Measurements from ENCODE around the gene AOX1. TPM values are rescaled to one million over a fixed set of nuclear protein-coding genes. Genes with fewer than 3 reads are reported as not detected.

Gene AOX1
- total RNA-seq, 4 donors from 2014 or later = 87.3 to 221 (median 135) TPM

DNA sequence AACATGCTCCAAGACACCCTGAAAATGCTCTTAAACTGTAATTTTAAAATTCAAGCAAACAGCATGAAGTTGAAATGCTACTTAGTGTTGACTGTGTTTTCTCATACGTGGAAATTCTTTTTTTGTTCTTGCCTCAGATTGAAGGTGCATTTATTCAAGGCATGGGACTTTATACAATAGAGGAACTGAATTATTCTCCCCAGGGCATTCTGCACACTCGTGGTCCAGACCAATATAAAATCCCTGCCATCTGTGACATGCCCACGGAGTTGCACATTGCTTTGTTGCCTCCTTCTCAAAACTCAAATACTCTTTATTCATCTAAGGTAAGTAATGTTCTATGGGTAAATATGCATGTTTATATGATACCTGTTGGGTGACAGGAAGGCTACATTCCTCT is 82.7 kb downstream of the AOX1 start:
- Histone ChIP-seq H3K4me3 (no peak overlapping the region), H3K27me3 (no peaks in the 10 kb centered on the region), H3K9me3 (no peaks in the 10 kb centered on the region), H3K27ac (no peak overlapping the region), H3K36me3 (peaks cover 0 to 23% (median 0%) of the 10 kb centered on the region in 3 donors), H3K4me1 (no peaks in the 10 kb centered on the region)
- no peak for DNase-seq (ENCODE audit: low spot score in 2 of 2)
- no peak for TF ChIP-seq EP300 (IDR thresholded peaks at IDR 0.05)
- 72 to 73% methylated on average over 3 of the region's 3 CpGs for WGBS, 2 donors

DNA sequence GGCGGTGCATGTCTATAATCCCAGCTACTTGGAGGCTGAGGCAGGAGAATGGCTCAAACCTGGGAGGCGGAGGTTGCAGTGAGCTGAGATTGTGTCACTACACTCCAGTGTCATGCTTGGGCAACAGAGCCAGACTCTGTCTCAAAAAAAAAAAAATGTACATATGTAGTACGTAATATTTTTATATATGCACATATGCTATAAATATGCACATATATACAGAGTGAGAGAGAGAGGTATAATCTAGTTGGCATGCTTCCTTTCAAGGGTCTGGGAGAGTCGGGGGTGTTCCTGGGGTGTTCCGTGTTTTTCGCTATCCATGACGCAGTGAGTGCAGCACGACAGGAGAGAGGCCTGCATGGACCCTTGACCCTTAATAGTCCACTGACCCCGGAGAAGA is 83.5 kb downstream of the AOX1 start:
- H3K27me3 ChIP-seq = no peaks in the 10 kb centered on the region
- H3K27ac ChIP-seq = no peak overlapping the region
- 89 to 90% methylated on average over 9 of the region's 9 CpGs for WGBS, 2 donors
- H3K36me3 ChIP-seq = peaks cover 0 to 23% (median 0%) of the 10 kb centered on the region in 3 donors
- H3K4me3 ChIP-seq = no peak overlapping the region
- no peaks in the 10 kb centered on the region for H3K4me1 ChIP-seq
- TF ChIP-seq EP300 (IDR thresholded peaks at IDR 0.05) (no peak), POLR2A (IDR thresholded peaks at IDR 0.05) (no peak)
- TF ChIP-seq, protein P1, sequence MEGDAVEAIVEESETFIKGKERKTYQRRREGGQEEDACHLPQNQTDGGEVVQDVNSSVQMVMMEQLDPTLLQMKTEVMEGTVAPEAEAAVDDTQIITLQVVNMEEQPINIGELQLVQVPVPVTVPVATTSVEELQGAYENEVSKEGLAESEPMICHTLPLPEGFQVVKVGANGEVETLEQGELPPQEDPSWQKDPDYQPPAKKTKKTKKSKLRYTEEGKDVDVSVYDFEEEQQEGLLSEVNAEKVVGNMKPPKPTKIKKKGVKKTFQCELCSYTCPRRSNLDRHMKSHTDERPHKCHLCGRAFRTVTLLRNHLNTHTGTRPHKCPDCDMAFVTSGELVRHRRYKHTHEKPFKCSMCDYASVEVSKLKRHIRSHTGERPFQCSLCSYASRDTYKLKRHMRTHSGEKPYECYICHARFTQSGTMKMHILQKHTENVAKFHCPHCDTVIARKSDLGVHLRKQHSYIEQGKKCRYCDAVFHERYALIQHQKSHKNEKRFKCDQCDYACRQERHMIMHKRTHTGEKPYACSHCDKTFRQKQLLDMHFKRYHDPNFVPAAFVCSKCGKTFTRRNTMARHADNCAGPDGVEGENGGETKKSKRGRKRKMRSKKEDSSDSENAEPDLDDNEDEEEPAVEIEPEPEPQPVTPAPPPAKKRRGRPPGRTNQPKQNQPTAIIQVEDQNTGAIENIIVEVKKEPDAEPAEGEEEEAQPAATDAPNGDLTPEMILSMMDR (IDR thresholded peaks at IDR 0.05) = no peak
- no peak for DNase-seq (ENCODE audit: low spot score in 2 of 2)
- H3K9me3 ChIP-seq = no peaks in the 10 kb centered on the region

DNA sequence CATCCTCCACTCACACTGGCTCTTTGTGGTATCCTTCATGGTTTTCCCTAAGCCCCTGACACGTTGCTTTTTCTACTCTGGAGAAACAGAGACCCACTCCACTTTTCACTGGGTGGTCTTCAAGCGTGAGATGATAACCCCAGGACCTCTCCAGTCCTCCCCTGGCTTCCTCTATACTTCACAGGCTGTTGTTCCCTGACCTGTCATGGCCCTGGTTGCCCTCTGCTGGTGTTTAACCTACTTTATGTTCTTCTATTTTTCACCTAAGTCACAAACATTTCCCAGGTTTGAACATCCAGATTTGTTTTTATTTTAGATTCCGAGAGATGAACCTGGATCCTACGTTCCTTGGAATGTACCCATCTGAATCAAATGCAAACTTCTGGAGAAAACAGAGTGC is 84.5 kb downstream of the AOX1 start:
- H3K27ac ChIP-seq = no peak overlapping the region
- no peaks in the 10 kb centered on the region for H3K9me3 ChIP-seq
- WGBS, 2 donors = 52 to 57% methylated on average over 4 of the region's 4 CpGs
- no peak for TF ChIP-seq POLR2A (IDR thresholded peaks at IDR 0.05)
- no peak for TF ChIP-seq EP300 (IDR thresholded peaks at IDR 0.05)
- peaks cover 0 to 15% (median 0%) of the 10 kb centered on the region in 3 donors for H3K36me3 ChIP-seq
- DNase-seq (ENCODE audit: low spot score in 2 of 2) = no peak
- H3K27me3 ChIP-seq = no peaks in the 10 kb centered on the region
- H3K4me1 ChIP-seq = peaks cover 0 to 7% (median 0%) of the 10 kb centered on the region in 4 donors
- no peak overlapping the region for H3K4me3 ChIP-seq

DNA sequence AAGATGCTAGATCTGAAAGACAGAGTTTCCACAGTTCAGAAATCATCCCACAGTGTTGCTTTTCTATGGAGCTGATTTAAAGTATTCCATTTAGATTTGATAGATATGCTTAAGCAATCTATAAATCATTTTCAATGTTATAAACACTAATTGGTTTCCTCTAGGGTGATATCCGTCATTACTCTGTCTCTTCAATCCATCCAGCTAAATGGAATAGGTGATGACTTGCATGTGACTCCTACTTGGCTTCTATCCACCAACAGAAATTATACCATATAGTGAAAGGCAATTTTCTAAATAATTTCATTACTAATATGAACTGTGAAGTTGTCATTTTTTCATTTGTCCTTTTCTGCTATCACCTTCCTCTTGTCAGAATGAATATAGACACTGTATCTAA is 84.9 kb downstream of the AOX1 start:
- H3K27ac ChIP-seq = no peak overlapping the region
- no peak for DNase-seq (ENCODE audit: low spot score in 2 of 2)
- no peaks in the 10 kb centered on the region for H3K9me3 ChIP-seq
- H3K27me3 ChIP-seq = no peaks in the 10 kb centered on the region
- peaks cover 0 to 15% (median 0%) of the 10 kb centered on the region in 3 donors for H3K36me3 ChIP-seq
- H3K4me3 ChIP-seq = no peak overlapping the region
- 84 to 90% methylated on average over 1 of the region's 1 CpG for WGBS, 2 donors
- TF ChIP-seq POLR2A (IDR thresholded peaks at IDR 0.05) (no peak), EP300 (IDR thresholded peaks at IDR 0.05) (no peak)
- TF ChIP-seq, protein P1 (IDR thresholded peaks at IDR 0.05) = no peak
- peaks cover 0 to 9% (median 0%) of the 10 kb centered on the region in 4 donors for H3K4me1 ChIP-seq

DNA sequence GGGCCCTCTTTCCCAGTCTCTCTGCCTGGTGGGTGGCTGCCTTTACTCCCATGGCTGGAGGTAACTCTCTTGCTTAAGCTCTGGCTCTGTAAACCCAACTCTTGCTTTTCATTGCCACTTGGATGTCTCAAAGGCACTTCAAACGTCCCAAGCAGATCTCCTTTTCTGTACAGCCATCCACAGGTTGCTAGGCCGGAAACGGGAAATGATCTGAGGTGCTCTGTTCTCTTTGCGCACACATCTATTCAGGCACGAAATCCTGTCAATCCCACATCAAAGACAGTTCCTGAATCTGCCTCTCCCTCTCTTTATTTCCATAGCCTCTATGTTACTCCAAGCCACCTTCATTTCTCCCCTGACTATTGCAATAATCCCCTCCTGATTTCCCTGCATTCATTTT is 87.4 kb downstream of the AOX1 start:
- peaks cover 0 to 15% (median 0%) of the 10 kb centered on the region in 3 donors for H3K36me3 ChIP-seq
- H3K27me3 ChIP-seq = no peaks in the 10 kb centered on the region
- H3K9me3 ChIP-seq = no peaks in the 10 kb centered on the region
- DNase-seq (ENCODE audit: low spot score in 2 of 2) = no peak
- 79 to 82% methylated on average over 5 of the region's 5 CpGs for WGBS, 2 donors
- H3K4me3 ChIP-seq = no peak overlapping the region
- no peak overlapping the region for H3K27ac ChIP-seq
- TF ChIP-seq, protein P1 (IDR thresholded peaks at IDR 0.05) = no peak
- TF ChIP-seq EP300 (IDR thresholded peaks at IDR 0.05) = no peak
- no peak for TF ChIP-seq POLR2A (IDR thresholded peaks at IDR 0.05)
- peaks cover 0 to 24% (median 0%) of the 10 kb centered on the region in 4 donors for H3K4me1 ChIP-seq

DNA sequence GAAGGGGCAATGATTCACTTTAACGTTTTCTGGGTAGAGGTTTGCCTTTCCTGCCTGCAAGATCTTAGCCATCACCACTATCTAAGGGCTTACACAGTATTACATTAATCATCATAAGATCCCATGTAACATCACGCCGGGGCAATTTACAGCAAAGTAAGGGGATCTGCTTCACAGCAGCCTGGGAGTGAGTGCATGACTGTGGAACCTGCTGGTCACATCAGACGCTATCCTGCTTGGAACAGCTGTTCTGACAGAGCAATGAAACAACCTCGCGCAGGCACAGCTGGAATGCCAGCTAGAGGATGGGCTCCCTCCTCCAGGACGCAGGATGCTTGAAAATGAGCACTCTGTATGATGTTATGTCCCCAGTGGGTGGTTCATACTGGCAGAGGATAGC is 89.0 kb downstream of the AOX1 start:
- no peak overlapping the region for H3K4me3 ChIP-seq
- H3K36me3 ChIP-seq = peaks cover 0 to 5% (median 0%) of the 10 kb centered on the region in 3 donors
- H3K27me3 ChIP-seq = no peaks in the 10 kb centered on the region
- TF ChIP-seq EP300 (IDR thresholded peaks at IDR 0.05) (no peak), POLR2A (IDR thresholded peaks at IDR 0.05) (no peak)
- TF ChIP-seq, protein P1 (IDR thresholded peaks at IDR 0.05) = no peak
- no peak overlapping the region for H3K27ac ChIP-seq
- no peaks in the 10 kb centered on the region for H3K9me3 ChIP-seq
- WGBS, 2 donors = 69 to 75% methylated on average over 7 of the region's 7 CpGs
- DNase-seq (ENCODE audit: low spot score in 2 of 2) = no peak
- H3K4me1 ChIP-seq = peaks cover 0 to 40% (median 0%) of the 10 kb centered on the region in 4 donors
